IPS-NIHi7 (cell line): ENCODE data around the gene ZMYND12.

Experiments used
- DNase-seq: peaks from one replicate; pipeline ENCODE4 v3.0.0; 2012; ENCODE audit warnings: mixed read lengths; ENCODE audit errors: extremely low spot score

Gene ZMYND12

GRCh38 chr1:42392967-42393848 is 62.6 kb downstream of the ZMYND12 start:
- DNase-seq, result no peak

GRCh38 chr1:42392255-42392654 is 63.6 kb downstream of the ZMYND12 start:
- no peak for DNase-seq

GRCh38 chr1:42386051-42386450 is 69.8 kb downstream of the ZMYND12 start:
- no peak for DNase-seq

GRCh38 chr1:42385283-42385682 is 70.5 kb downstream of the ZMYND12 start:
- DNase-seq, result no peak

GRCh38 chr1:42381280-42381673 is 74.5 kb downstream of the ZMYND12 start:
- DNase-seq, result no peak

GRCh38 chr1:42380586-42381279 is 75.1 kb downstream of the ZMYND12 start, which contains the start of gene RIMKLA:
TSS of gene RIMKLA (plus strand) at chr1:42380792. CDS start at chr1:42380935, 143 bp downstream.
- DNase-seq, result peak; percentile 94
